ENCODE results near the gene CCDC157. TPM values are rescaled to one million over a fixed set of nuclear protein-coding genes. Genes with fewer than 3 reads are reported as not detected.

CCDC157 gene
- total and polyA plus RNA-seq, 2 of the 4 experiments (the other 2 are of a cell fraction), result 0.90 to 2.2 TPM

DNA sequence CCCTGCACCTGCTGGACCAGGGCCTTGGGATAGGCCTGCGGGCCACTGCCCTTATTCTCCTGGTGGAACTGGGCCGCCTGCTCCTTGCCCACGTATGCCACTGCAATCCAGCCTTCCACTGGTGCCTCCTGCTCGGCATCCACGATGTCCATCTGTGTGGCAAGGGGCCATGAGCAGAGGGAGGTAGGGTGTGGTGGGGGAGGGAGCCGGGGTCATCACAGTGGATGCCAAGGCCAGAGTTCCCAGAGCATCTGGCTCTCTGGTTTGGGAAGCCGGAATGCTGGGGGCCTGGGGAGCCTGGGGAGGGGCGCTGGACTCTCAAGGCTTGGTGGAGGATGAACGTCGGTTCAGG lies 29.8 kb downstream of the CCDC157 start:
- H3K4me1 ChIP-seq (ENCODE audit: control insufficient read depth, insufficient read depth, low read length), result peaks cover 12% of the 10 kb centered on the region
- peaks cover 11 to 17% of the 10 kb centered on the region in 2 experiments for H3K79me1 ChIP-seq (ENCODE audit: low read depth in 1 of 2, low read length in 2 of 2)
- intact Hi-C loops (cut with micrococcal nuclease), result loop anchor here (2.0 kb wide), 3 partner anchors 36 to 278 kb away; no protein-coding TSS in a partner anchor
- peak overlapping the region; percentile 99 for H2AFZ ChIP-seq (replicated peaks; ENCODE audit: low read length, poor library complexity)
- POLR2A ChIA-PET (ENCODE audit: unreplicated experiment), result no interaction called here
- H2BK5ac ChIP-seq (ENCODE audit: low read depth, low read length, poor library complexity, severe bottlenecking), result peak overlapping the region; percentile 66
- peak overlapping the region; percentile 99 for H2AK5ac ChIP-seq (ENCODE audit: low read depth, low read length)
- H3K56ac ChIP-seq (ENCODE audit: extremely low read depth, insufficient read depth, low read length), result peak overlapping the region; percentile 59
- peak overlapping the region; percentile 85 for H3K27ac ChIP-seq (ENCODE audit: insufficient read depth, low read length)
- H3K4me2 ChIP-seq (ENCODE audit: low read depth, low read length), result peak overlapping the region; percentile 96
- H4K5ac ChIP-seq (ENCODE audit: low read depth, low read length), result peak overlapping the region; percentile 62
- peak overlapping the region; percentile 93 for H3K9ac ChIP-seq (ENCODE audit: low read depth, low read length)
- peak overlapping the region; percentile 97 for H4K8ac ChIP-seq (ENCODE audit: low read depth in 2 of 2, low read length in 2 of 2)
- WGBS, 2 experiments (ENCODE audit: extremely low coverage in 2 of 2, insufficient read length in 1 of 2), result 50% methylated on average over 4 of the region's 10 CpGs; no CpG with 5 or more reads in 1 of the 2 experiments
- H3K36me3 ChIP-seq (ENCODE audit: control insufficient read depth, insufficient read depth, low read length), result peaks cover 22% of the 10 kb centered on the region
- peak overlapping the region; percentile 75 for H3K4me3 ChIP-seq (ENCODE audit: insufficient read depth, low read depth, low read length)
- H3K9me1 ChIP-seq (ENCODE audit: insufficient read depth, low read length), result peaks cover 7% of the 10 kb centered on the region
- no peak overlapping the region for H2BK20ac ChIP-seq (ENCODE audit: low read depth, low read length)
- DNase-seq (no peak), ATAC-seq (ENCODE audit: low read depth) (peak; percentile 1; the same call in 1 of the 2 replicates)
- peak overlapping the region; percentile 98 for H2AK9ac ChIP-seq (replicated peaks; ENCODE audit: low read depth, low read length, poor library complexity)
- TF ChIP-seq CEBPB (IDR thresholded peaks at IDR 0.05; ENCODE audit: low read depth, low read length) (no peak), RAD21 (IDR thresholded peaks at IDR 0.05; ENCODE audit: low read length) (no peak), MAFK (IDR thresholded peaks at IDR 0.05; ENCODE audit: low read depth, low read length) (no peak), CHD1 (IDR thresholded peaks at IDR 0.05; ENCODE audit: low read depth, low read length) (no peak), POLR2A (IDR thresholded peaks at IDR 0.05; ENCODE audit: low read depth, low read length) (no peak), RCOR1 (IDR thresholded peaks at IDR 0.05; ENCODE audit: insufficient replicate concordance, low read length) (no peak), MXI1 (IDR thresholded peaks at IDR 0.05; ENCODE audit: borderline replicate concordance, low read depth, low read length) (no peak), RFX5 (IDR thresholded peaks at IDR 0.05; ENCODE audit: low read depth, low read length) (no peak), BHLHE40 (IDR thresholded peaks at IDR 0.05; ENCODE audit: low read depth, low read length) (no peak), NFE2L2 (IDR thresholded peaks at IDR 0.05; ENCODE audit: low read depth, low read length) (no peak), SMC3 (IDR thresholded peaks at IDR 0.05; ENCODE audit: low read depth, low read length) (no peak), FOS (IDR thresholded peaks at IDR 0.05; ENCODE audit: low read depth, low read length) (no peak)
- TF ChIP-seq, protein P1, sequence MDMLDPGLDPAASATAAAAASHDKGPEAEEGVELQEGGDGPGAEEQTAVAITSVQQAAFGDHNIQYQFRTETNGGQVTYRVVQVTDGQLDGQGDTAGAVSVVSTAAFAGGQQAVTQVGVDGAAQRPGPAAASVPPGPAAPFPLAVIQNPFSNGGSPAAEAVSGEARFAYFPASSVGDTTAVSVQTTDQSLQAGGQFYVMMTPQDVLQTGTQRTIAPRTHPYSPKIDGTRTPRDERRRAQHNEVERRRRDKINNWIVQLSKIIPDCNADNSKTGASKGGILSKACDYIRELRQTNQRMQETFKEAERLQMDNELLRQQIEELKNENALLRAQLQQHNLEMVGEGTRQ (IDR thresholded peaks at IDR 0.05; ENCODE audit: low read depth, low read length), result no peak
- TF ChIP-seq, protein P2, sequence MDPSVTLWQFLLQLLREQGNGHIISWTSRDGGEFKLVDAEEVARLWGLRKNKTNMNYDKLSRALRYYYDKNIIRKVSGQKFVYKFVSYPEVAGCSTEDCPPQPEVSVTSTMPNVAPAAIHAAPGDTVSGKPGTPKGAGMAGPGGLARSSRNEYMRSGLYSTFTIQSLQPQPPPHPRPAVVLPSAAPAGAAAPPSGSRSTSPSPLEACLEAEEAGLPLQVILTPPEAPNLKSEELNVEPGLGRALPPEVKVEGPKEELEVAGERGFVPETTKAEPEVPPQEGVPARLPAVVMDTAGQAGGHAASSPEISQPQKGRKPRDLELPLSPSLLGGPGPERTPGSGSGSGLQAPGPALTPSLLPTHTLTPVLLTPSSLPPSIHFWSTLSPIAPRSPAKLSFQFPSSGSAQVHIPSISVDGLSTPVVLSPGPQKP (IDR thresholded peaks at IDR 0.05; ENCODE audit: borderline replicate concordance, low read depth, low read length), result no peak
- TF ChIP-seq, protein P3, sequence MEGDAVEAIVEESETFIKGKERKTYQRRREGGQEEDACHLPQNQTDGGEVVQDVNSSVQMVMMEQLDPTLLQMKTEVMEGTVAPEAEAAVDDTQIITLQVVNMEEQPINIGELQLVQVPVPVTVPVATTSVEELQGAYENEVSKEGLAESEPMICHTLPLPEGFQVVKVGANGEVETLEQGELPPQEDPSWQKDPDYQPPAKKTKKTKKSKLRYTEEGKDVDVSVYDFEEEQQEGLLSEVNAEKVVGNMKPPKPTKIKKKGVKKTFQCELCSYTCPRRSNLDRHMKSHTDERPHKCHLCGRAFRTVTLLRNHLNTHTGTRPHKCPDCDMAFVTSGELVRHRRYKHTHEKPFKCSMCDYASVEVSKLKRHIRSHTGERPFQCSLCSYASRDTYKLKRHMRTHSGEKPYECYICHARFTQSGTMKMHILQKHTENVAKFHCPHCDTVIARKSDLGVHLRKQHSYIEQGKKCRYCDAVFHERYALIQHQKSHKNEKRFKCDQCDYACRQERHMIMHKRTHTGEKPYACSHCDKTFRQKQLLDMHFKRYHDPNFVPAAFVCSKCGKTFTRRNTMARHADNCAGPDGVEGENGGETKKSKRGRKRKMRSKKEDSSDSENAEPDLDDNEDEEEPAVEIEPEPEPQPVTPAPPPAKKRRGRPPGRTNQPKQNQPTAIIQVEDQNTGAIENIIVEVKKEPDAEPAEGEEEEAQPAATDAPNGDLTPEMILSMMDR (conservative IDR thresholded peaks at IDR 0.05; ENCODE audit: low read depth, low read length), result no peak
- CTCF ChIA-PET, result no interaction called here
- peak overlapping the region; percentile 64; the same call in 1 of the 2 replicates for H3K23ac ChIP-seq (ENCODE audit: low read depth, low read length)
- H2BK15ac ChIP-seq (ENCODE audit: low read depth, low read length), result no peak overlapping the region
- peak overlapping the region; percentile 70; the same call in 1 of the 2 replicates for H2BK120ac ChIP-seq (ENCODE audit: low read depth, low read length)
- no TSS peak for BruUV-seq (replicated peaks)
- no peaks in the 10 kb centered on the region for H4K20me1 ChIP-seq (ENCODE audit: insufficient read depth, low read length)
- peak overlapping the region; percentile 92 for H3K4ac ChIP-seq (ENCODE audit: low read depth, low read length)
- H3K18ac ChIP-seq (ENCODE audit: low read depth, low read length), result peak overlapping the region; percentile 24
- H3K9me3 ChIP-seq (ENCODE audit: control insufficient read depth, insufficient read depth, low read length), result no peaks in the 10 kb centered on the region
- no peaks in the 10 kb centered on the region for H3K27me3 ChIP-seq (ENCODE audit: control insufficient read depth, insufficient read depth, low read length)
- dilution Hi-C loops (cut with HindIII; ENCODE audit: low sequenced_read_pairs, unreplicated experiment), result no loop called here
- peak overlapping the region; percentile 81 for H4K91ac ChIP-seq (ENCODE audit: insufficient read depth, low read depth, low read length)
- in situ Hi-C loops (cut with MboI; ENCODE audit: low sequenced_read_pairs), result no loop called here
- H3K14ac ChIP-seq (replicated peaks; ENCODE audit: low read depth, low read length), result peak overlapping the region; percentile 98

All from IMR-90 (cell line).